GM23338 (cell line): ENCODE data around the gene DGKB. TPM values are rescaled to one million over a fixed set of nuclear protein-coding genes. Genes with fewer than 3 reads are reported as not detected.

Source experiments
- ATAC-seq: fragments of 200-7000 bp; cut with Tn5 transposase; 3 replicates; pipeline ENCODE4 v1.9.1; 2020
- DNase-seq: peaks from one replicate; pipeline ENCODE4 v3.0.0-alpha.2; 2015; ENCODE audit warnings: low spot score
- H2AFZ ChIP-seq: fragments of 200-600 bp; sonication (generic); 2 replicates; pipeline ENCODE4 v1.8.0; 2016; ENCODE audit warnings: antibody characterized with exemption, mild to moderate bottlenecking, moderate library complexity
- H3F3A ChIP-seq: fragments of 200-600 bp; sonication (generic); replicated peaks from 2 replicates; pipeline ENCODE4 v1.8.0; 2017; ENCODE audit warnings: antibody characterized with exemption, mixed run types, low read depth
- H3K27ac ChIP-seq: fragments of 200-600 bp; sonication (generic); 2 replicates; pipeline ENCODE4 v1.6.1; 2016; ENCODE audit warnings: low read depth
- H3K27me3 ChIP-seq: fragments of 200-600 bp; sonication (generic); 2 replicates; pipeline ENCODE4 v1.8.0; 2016; ENCODE audit warnings: mild to moderate bottlenecking, mixed run types, moderate library complexity; ENCODE audit not compliant: insufficient read depth
- H3K36me3 ChIP-seq: fragments of 200-600 bp; sonication (generic); 2 replicates; pipeline ENCODE4 v1.8.0; 2016; ENCODE audit warnings: mild to moderate bottlenecking; ENCODE audit not compliant: insufficient read depth
- H3K4me1 ChIP-seq: fragments of 200-600 bp; sonication (generic); 2 replicates; pipeline ENCODE4 v1.8.0; 2016; ENCODE audit warnings: mild to moderate bottlenecking, moderate library complexity; ENCODE audit not compliant: insufficient read depth
- H3K4me2 ChIP-seq: fragments of 200-600 bp; sonication (generic); 2 replicates; pipeline ENCODE4 v1.7.1; 2017; ENCODE audit warnings: mixed run types
- H3K4me3 ChIP-seq: fragments of 200-600 bp; sonication (generic); 2 replicates; pipeline ENCODE4 v1.6.1; 2016; ENCODE audit warnings: mixed run types
- H3K79me2 ChIP-seq: fragments of 200-600 bp; sonication (generic); replicated peaks from 2 replicates; pipeline ENCODE4 v1.8.0; 2017; ENCODE audit warnings: mild to moderate bottlenecking; ENCODE audit not compliant: insufficient read depth
- H3K9me2 ChIP-seq: fragments of 200-600 bp; sonication (generic); 2 replicates; pipeline ENCODE4 v1.8.0; 2017; ENCODE audit not compliant: insufficient read depth
- H4K20me1 ChIP-seq: fragments of 200-600 bp; sonication (generic); replicated peaks from 2 replicates; pipeline ENCODE4 v1.8.0; 2017; ENCODE audit warnings: mild to moderate bottlenecking; ENCODE audit not compliant: insufficient read depth
- H3K27ac Mint-ChIP-seq: 2 replicates; pipeline ENCODE4 v1.8.0; 2020; ENCODE audit warnings: inconsistent platforms, mild to moderate bottlenecking, moderate library complexity, mixed read lengths
- H3K27me3 Mint-ChIP-seq: 3 replicates; pipeline ENCODE4 v1.8.0; 2022; ENCODE audit warnings: low read depth, mild to moderate bottlenecking, moderate library complexity, mixed read lengths, inconsistent platforms; ENCODE audit not compliant: insufficient read depth, poor library complexity
- H3K36me3 Mint-ChIP-seq: 3 replicates; pipeline ENCODE4 v1.8.0; 2021; ENCODE audit warnings: low read depth, mild to moderate bottlenecking, inconsistent platforms, moderate library complexity, mixed read lengths
- H3K4me1 Mint-ChIP-seq: 3 replicates; pipeline ENCODE4 v1.8.0; 2020; ENCODE audit warnings: mild to moderate bottlenecking, inconsistent platforms, mixed read lengths
- H3K4me3 Mint-ChIP-seq: 3 replicates; pipeline ENCODE4 v1.8.0; 2021; ENCODE audit warnings: moderate library complexity, mild to moderate bottlenecking, inconsistent platforms, mixed read lengths
- H3K9me3 Mint-ChIP-seq: 3 replicates; pipeline ENCODE4 v1.8.0; 2020; ENCODE audit warnings: moderate library complexity, mild to moderate bottlenecking, inconsistent platforms, mixed read lengths
- CREB1 ChIP-seq: fragments of 250-450 bp; sonication (Bioruptor Pico); IDR thresholded peaks from 2 replicates; pipeline ENCODE4 v1.5.0; 2020; ENCODE audit warnings: low read depth, mild to moderate bottlenecking, moderate library complexity
- EZH2phosphoT487 ChIP-seq: fragments of 200-600 bp; sonication (generic); IDR thresholded peaks from one replicate; pipeline ENCODE4 v1.8.1; 2018; ENCODE audit warnings: antibody characterized with exemption; ENCODE audit not compliant: unreplicated experiment
- NANOG ChIP-seq: IDR thresholded peaks from 2 replicates; pipeline ENCODE4 v1.6.1; 2016; ENCODE audit warnings: antibody characterized with exemption, borderline replicate concordance
- POLR2AphosphoS5 ChIP-seq: IDR thresholded peaks from 2 replicates; pipeline ENCODE4 v1.6.1; 2016; ENCODE audit warnings: antibody characterized with exemption, low read depth
- REST ChIP-seq: IDR thresholded peaks from one replicate; pipeline ENCODE4 v1.6.1; 2018; ENCODE audit warnings: antibody characterized with exemption; ENCODE audit not compliant: unreplicated experiment
- STAT1 ChIP-seq: IDR thresholded peaks from one replicate; pipeline ENCODE4 v1.6.1; 2016; ENCODE audit warnings: antibody characterized with exemption; ENCODE audit not compliant: unreplicated experiment
- ZNF331 ChIP-seq: fragments of 250-450 bp; sonication (Bioruptor Pico); IDR thresholded peaks from 2 replicates; pipeline ENCODE4 v1.5.0; 2020; ENCODE audit warnings: low read depth, mild to moderate bottlenecking, moderate library complexity
- ZNF462 ChIP-seq: fragments of 250-450 bp; sonication (Bioruptor Pico); IDR thresholded peaks from 2 replicates; pipeline ENCODE4 v1.5.0; 2020; ENCODE audit warnings: mild to moderate bottlenecking, moderate library complexity
- polyA plus RNA-seq: library from polyadenylated mRNA; unstranded; fragments of >200 nt; fragmentation: Nextera tagmentation; extraction: Ambion mirVana; gene quantifications from 2 replicates; pipeline ENCODE4 v1.2.1, GENCODE V29; 2016
- total RNA-seq: library from RNA; depleted of rRNA; stranded (reverse); fragments of >200 nt; shearing (Covaris generic); gene quantifications from 2 replicates; pipeline ENCODE4 v1.2.3, GENCODE V29; 2014

Gene DGKB
- total and polyA plus RNA-seq, 2 experiments from 2014 or later: 4.8 to 11.5 TPM

- no peaks in the 10 kb centered on the region for H3K4me1 ChIP-seq
- H3K36me3 ChIP-seq: no peaks in the 10 kb centered on the region
- ATAC-seq: no peak
- no peak overlapping the region for H3K4me3 ChIP-seq
- H3K36me3 Mint-ChIP-seq: peaks cover 5% of the 10 kb centered on the region; the same call in 2 of the 3 replicates
- H3K79me2 ChIP-seq: no peaks in the 10 kb centered on the region
- no peaks in the 10 kb centered on the region for H4K20me1 ChIP-seq
- no peaks in the 10 kb centered on the region for H3F3A ChIP-seq
- TF ChIP-seq EZH2phosphoT487 (no peak), CREB1 (CRISPR knock-in tag) (no peak), REST (no peak), POLR2AphosphoS5 (no peak), NANOG (no peak), ZNF462 (no peak), ZNF331 (no peak), STAT1 (no peak)
- DNase-seq: no peak
- H3K27ac Mint-ChIP-seq: no peak overlapping the region
- H3K9me2 ChIP-seq: no peaks in the 10 kb centered on the region
- H2AFZ ChIP-seq: no peak overlapping the region
- no peaks in the 10 kb centered on the region for H3K27me3 ChIP-seq
- H3K27ac ChIP-seq: no peak overlapping the region
- H3K4me1 Mint-ChIP-seq: no peaks in the 10 kb centered on the region
- H3K27me3 Mint-ChIP-seq: peaks cover 2% of the 10 kb centered on the region
- no peak overlapping the region for H3K4me2 ChIP-seq
- no peak overlapping the region for H3K4me3 Mint-ChIP-seq
- H3K9me3 Mint-ChIP-seq: no peaks in the 10 kb centered on the region
Observed at GRCh38 chr7:14698239-14698638, 204.3 kb downstream of the DGKB start.
